Osteoblast (primary cell): ENCODE data around the gene NACA. TPM values are rescaled to one million over a fixed set of nuclear protein-coding genes. Genes with fewer than 3 reads are reported as not detected.
A peak's percentile ranks its signal among the peaks of the same experiment; 100 is the strongest.

Experiments used
- DNase-seq: peaks from one replicate; pipeline ENCODE4 v3.0.0; 2011; ENCODE audit warnings: low spot score, mixed read lengths; ENCODE audit not compliant: insufficient read length; ENCODE audit errors: missing footprints
- H2AFZ ChIP-seq: 2 replicates; pipeline ENCODE4 v1.6.0; 2011; ENCODE audit warnings: mild to moderate bottlenecking, low read length
- H3K27ac ChIP-seq: 2 replicates; pipeline ENCODE4 v1.5.1; 2011; ENCODE audit warnings: mild to moderate bottlenecking, low read depth, low read length, moderate library complexity
- H3K27me3 ChIP-seq: 2 replicates; pipeline ENCODE4 v1.6.0; 2012; ENCODE audit warnings: mild to moderate bottlenecking, control low read depth, inconsistent platforms, low read length, moderate library complexity; ENCODE audit not compliant: insufficient read depth
- H3K36me3 ChIP-seq: 2 replicates; pipeline ENCODE4 v1.5.1; 2011; ENCODE audit warnings: mild to moderate bottlenecking, low read length, control low read depth, moderate library complexity; ENCODE audit not compliant: insufficient read depth
- H3K4me1 ChIP-seq: 2 replicates; pipeline ENCODE4 v1.5.1; 2011; ENCODE audit warnings: mild to moderate bottlenecking, low read length, control low read depth, moderate library complexity; ENCODE audit not compliant: insufficient read depth
- H3K4me2 ChIP-seq: 2 replicates; pipeline ENCODE4 v1.6.0; 2011; ENCODE audit warnings: mild to moderate bottlenecking, low read length; ENCODE audit not compliant: insufficient read depth
- H3K4me3 ChIP-seq: fragments of 200-600 bp; sonication (generic); 3 replicates; pipeline ENCODE4 v1.5.1; 2012; ENCODE audit warnings: mild to moderate bottlenecking, low read length, inconsistent platforms; ENCODE audit not compliant: insufficient read depth
- H3K79me2 ChIP-seq: 2 replicates; pipeline ENCODE4 v1.6.0; 2012; ENCODE audit warnings: mild to moderate bottlenecking, low read length, control low read depth, inconsistent platforms; ENCODE audit not compliant: insufficient read depth
- H3K9me3 ChIP-seq: 2 replicates; pipeline ENCODE4 v1.5.1; 2011; ENCODE audit warnings: low read depth, low read length, control low read depth
- H4K20me1 ChIP-seq: 2 replicates; pipeline ENCODE4 v1.6.0; 2012; ENCODE audit warnings: mild to moderate bottlenecking, low read length, control low read depth; ENCODE audit not compliant: insufficient read depth
- CTCF ChIP-seq: IDR thresholded peaks from 2 replicates; pipeline ENCODE4 v1.5.1; 2011; ENCODE audit warnings: mild to moderate bottlenecking, low read depth, low read length, moderate library complexity; ENCODE audit errors: extremely low read depth
- total RNA-seq: library from RNA; depleted of rRNA; stranded (reverse); fragments of >200 nt; gene quantifications from 2 replicates; pipeline ENCODE4 v1.2.3, GENCODE V29; 2012

The NACA gene
- total RNA-seq, 1 donor: 845 TPM

- no peaks in the 10 kb centered on the region for H3K36me3 ChIP-seq
- peak; percentile 98 for DNase-seq
- no peaks in the 10 kb centered on the region for H3K27me3 ChIP-seq
- peak within 1 kb of the TSS; percentile 84 for H3K4me3 ChIP-seq
- H3K9me3 ChIP-seq: no peaks in the 10 kb centered on the region
- peaks cover 49% of the 10 kb centered on the region for H3K79me2 ChIP-seq
- H4K20me1 ChIP-seq: peaks cover 26% of the 10 kb centered on the region
- peak within 1 kb of the TSS; percentile 89 for H2AFZ ChIP-seq
- no peak for TF ChIP-seq CTCF
- peak within 1 kb of the TSS; percentile 98 for H3K4me2 ChIP-seq
- H3K27ac ChIP-seq: peak within 1 kb of the TSS; percentile 97
- H3K4me1 ChIP-seq: peaks cover 25% of the 10 kb centered on the region
Observed at GRCh38 chr12:56688129-56688845, 36.8 kb downstream of the NACA start, which contains the start of gene PTGES3. Gene PTGES3, minus strand, starts transcription at chr12:56688284. Its CDS starts 285 bp downstream, at chr12:56687999.

- Histone ChIP-seq H2AFZ (peak overlapping the region; percentile 76), H3K4me3 (peak overlapping the region; percentile 84), H4K20me1 (peaks cover 32% of the 10 kb centered on the region), H3K27me3 (no peaks in the 10 kb centered on the region), H3K9me3 (no peaks in the 10 kb centered on the region), H3K27ac (peak overlapping the region; percentile 97), H3K79me2 (peaks cover 57% of the 10 kb centered on the region), H3K36me3 (no peaks in the 10 kb centered on the region), H3K4me1 (peaks cover 25% of the 10 kb centered on the region), H3K4me2 (peak overlapping the region; percentile 91)
- peak; percentile 42 for DNase-seq
- no peak for TF ChIP-seq CTCF
Observed at GRCh38 chr12:56687223-56688128, 37.6 kb downstream of the NACA start.

- Histone ChIP-seq H3K4me2 (peak overlapping the region; percentile 91), H3K79me2 (peaks cover 84% of the 10 kb centered on the region), H3K27ac (peak overlapping the region; percentile 54), H3K27me3 (no peaks in the 10 kb centered on the region), H4K20me1 (peaks cover 49% of the 10 kb centered on the region), H3K4me1 (peaks cover 25% of the 10 kb centered on the region), H3K9me3 (no peaks in the 10 kb centered on the region), H3K36me3 (peaks cover 3% of the 10 kb centered on the region), H3K4me3 (peak overlapping the region; percentile 60), H2AFZ (no peak overlapping the region)
- DNase-seq: peak; percentile 42
- no peak for TF ChIP-seq CTCF
Observed at GRCh38 chr12:56684745-56685359, 40.2 kb downstream of the NACA start.
